Progenitor cell of endocrine pancreas (in vitro differentiated cells): ENCODE measurements around the gene TMEM178B. TPM values are rescaled to one million over a fixed set of nuclear protein-coding genes. Genes with fewer than 3 reads are reported as not detected.
A peak's percentile ranks its signal among the peaks of the same experiment; 100 is the strongest.
"Not testable (repeated sequence)": the region's sequence is repeated elsewhere in the genome, so short reads cannot be mapped to it uniquely, and the experiment has no call there.

Experiments used
- DNase-seq: peaks from one replicate; pipeline ENCODE4 v3.0.0; 2021; ENCODE audit warnings: low spot score; ENCODE audit not compliant: unreplicated experiment
- H3K27ac Mint-ChIP-seq: 2 replicates; pipeline ENCODE4 v1.8.0; 2021; ENCODE audit warnings: mild to moderate bottlenecking, moderate library complexity, mixed read lengths
- H3K27me3 Mint-ChIP-seq: 2 replicates; pipeline ENCODE4 v1.8.0; 2021; ENCODE audit warnings: mixed read lengths
- H3K36me3 Mint-ChIP-seq: 2 replicates; pipeline ENCODE4 v1.8.0; 2022; ENCODE audit warnings: mixed read lengths; ENCODE audit not compliant: insufficient read depth
- H3K4me1 Mint-ChIP-seq: 2 replicates; pipeline ENCODE4 v1.8.0; 2021; ENCODE audit warnings: low read depth, mixed read lengths
- H3K4me3 Mint-ChIP-seq: 2 replicates; pipeline ENCODE4 v1.8.0; 2021; ENCODE audit warnings: low read depth, mild to moderate bottlenecking, moderate library complexity, mixed read lengths
- H3K9me3 Mint-ChIP-seq: 2 replicates; pipeline ENCODE4 v1.8.0; 2021; ENCODE audit warnings: low read depth, mixed read lengths
- CTCF ChIP-seq: fragments of 200-600 bp; sonication (generic); IDR thresholded peaks from one replicate; pipeline ENCODE4 v1.5.0; 2021; ENCODE audit warnings: antibody characterized with exemption, mild to moderate bottlenecking; ENCODE audit not compliant: unreplicated experiment
- total RNA-seq: library from RNA; stranded (reverse); gene quantifications from 2 replicates; pipeline ENCODE4 v1.2.1, GENCODE V29; 2021

TMEM178B gene
- total RNA-seq, 1 donor from 2014 or later: 2.8 TPM

GRCh38 chr7:141324870-141325269, 251.0 kb downstream of the TMEM178B start:
- H3K9me3 Mint-ChIP-seq: no peaks in the 10 kb centered on the region
- no peaks in the 10 kb centered on the region for H3K36me3 Mint-ChIP-seq
- H3K4me3 Mint-ChIP-seq: no peak overlapping the region
- no peaks in the 10 kb centered on the region for H3K4me1 Mint-ChIP-seq
- TF ChIP-seq CTCF: no peak
- H3K27ac Mint-ChIP-seq: no peak overlapping the region
- H3K27me3 Mint-ChIP-seq: no peaks in the 10 kb centered on the region
- no peak for DNase-seq

DNA sequence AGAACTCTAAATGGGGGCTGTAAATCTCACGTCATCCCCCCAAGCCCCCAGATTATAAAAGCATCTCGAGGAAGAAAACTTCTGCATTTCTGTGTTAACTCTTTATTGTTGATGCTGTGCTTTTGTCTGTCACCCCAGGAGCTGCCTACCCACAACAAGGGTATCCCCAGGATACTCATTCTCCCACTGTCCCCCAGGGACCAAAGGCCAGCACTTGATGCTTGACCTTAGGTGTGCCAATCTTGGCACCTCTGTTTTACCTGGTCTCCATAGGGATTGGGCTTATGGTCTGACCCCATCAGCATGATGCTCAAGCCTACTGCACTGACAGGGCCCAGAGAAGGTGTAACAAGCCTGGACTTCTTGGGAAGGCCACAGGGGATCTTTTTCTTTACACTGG, 251.4 kb downstream of the TMEM178B start:
- H3K36me3 Mint-ChIP-seq: no peaks in the 10 kb centered on the region
- no peaks in the 10 kb centered on the region for H3K4me1 Mint-ChIP-seq
- no peak overlapping the region for H3K4me3 Mint-ChIP-seq
- no peak for TF ChIP-seq CTCF
- no peak overlapping the region for H3K27ac Mint-ChIP-seq
- H3K27me3 Mint-ChIP-seq: no peaks in the 10 kb centered on the region
- DNase-seq: no peak
- H3K9me3 Mint-ChIP-seq: no peaks in the 10 kb centered on the region

DNA sequence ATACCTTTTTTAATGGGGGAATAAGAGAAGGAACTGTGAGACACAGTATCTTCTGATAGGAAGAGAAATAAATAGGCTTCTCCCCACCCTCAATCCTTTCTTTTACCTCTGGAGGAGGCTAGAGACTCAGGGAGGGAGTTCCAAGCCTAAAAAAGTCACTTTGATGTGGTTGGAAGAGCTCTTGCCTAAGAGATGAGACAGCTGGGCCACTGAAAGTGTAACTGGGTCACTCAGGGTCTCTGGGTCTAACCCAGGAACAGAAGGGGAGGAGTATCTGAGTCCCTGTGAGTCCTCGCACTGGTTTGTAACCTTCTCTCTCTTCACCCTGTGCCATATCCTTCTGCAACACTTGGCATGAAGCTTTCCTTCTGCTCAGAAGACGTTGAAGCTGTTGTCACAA, 254.4 kb downstream of the TMEM178B start:
- Mint-ChIP-seq H3K4me3 (no peak overlapping the region), H3K36me3 (no peaks in the 10 kb centered on the region), H3K27ac (no peak overlapping the region), H3K4me1 (no peaks in the 10 kb centered on the region), H3K27me3 (no peaks in the 10 kb centered on the region), H3K9me3 (no peaks in the 10 kb centered on the region)
- no peak for TF ChIP-seq CTCF
- no peak for DNase-seq

GRCh38 chr7:141330285-141330684, 256.4 kb downstream of the TMEM178B start:
- not testable (repeated sequence) for H3K27ac Mint-ChIP-seq, H3K4me3 Mint-ChIP-seq, H3K36me3 Mint-ChIP-seq, H3K27me3 Mint-ChIP-seq, DNase-seq, H3K4me1 Mint-ChIP-seq, H3K9me3 Mint-ChIP-seq

GRCh38 chr7:141333459-141333858, 259.6 kb downstream of the TMEM178B start:
- Mint-ChIP-seq H3K36me3 (no peaks in the 10 kb centered on the region), H3K9me3 (no peaks in the 10 kb centered on the region), H3K27me3 (peaks cover 6% of the 10 kb centered on the region), H3K4me3 (no peak overlapping the region), H3K27ac (no peak overlapping the region), H3K4me1 (peaks cover 2% of the 10 kb centered on the region)
- no peak for TF ChIP-seq CTCF
- DNase-seq: peak; percentile 29

DNA sequence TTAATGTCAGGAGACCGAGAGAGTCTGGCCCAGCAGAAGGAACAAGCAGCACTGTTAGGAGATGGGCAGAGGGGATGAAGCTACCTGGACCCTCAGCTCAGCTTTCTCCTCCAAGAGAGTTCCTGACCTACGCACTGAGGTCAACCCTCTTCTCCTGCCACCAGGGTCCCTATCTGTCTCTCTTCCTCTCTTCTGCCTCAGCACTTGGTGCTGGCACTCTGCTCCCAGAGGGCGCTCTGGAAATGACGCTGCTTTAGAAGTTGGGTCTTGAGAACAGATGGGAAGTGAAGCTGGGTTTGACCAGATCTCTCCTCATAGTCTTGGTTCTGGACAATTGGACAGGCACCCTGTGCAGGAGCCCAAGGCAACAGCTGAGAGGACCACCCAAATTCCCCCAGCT, 261.3 kb downstream of the TMEM178B start:
- TF ChIP-seq CTCF: no peak
- H3K36me3 Mint-ChIP-seq: no peaks in the 10 kb centered on the region
- H3K4me1 Mint-ChIP-seq: peaks cover 2% of the 10 kb centered on the region
- peaks cover 6% of the 10 kb centered on the region for H3K27me3 Mint-ChIP-seq
- no peak for DNase-seq
- no peak overlapping the region for H3K4me3 Mint-ChIP-seq
- no peak overlapping the region for H3K27ac Mint-ChIP-seq
- no peaks in the 10 kb centered on the region for H3K9me3 Mint-ChIP-seq
